ENCODE results near the gene MRPS30.
"Not testable (repeated sequence)": the region's sequence is repeated elsewhere in the genome, so short reads cannot be mapped to it uniquely, and the experiment has no call there.

Gene MRPS30

DNA sequence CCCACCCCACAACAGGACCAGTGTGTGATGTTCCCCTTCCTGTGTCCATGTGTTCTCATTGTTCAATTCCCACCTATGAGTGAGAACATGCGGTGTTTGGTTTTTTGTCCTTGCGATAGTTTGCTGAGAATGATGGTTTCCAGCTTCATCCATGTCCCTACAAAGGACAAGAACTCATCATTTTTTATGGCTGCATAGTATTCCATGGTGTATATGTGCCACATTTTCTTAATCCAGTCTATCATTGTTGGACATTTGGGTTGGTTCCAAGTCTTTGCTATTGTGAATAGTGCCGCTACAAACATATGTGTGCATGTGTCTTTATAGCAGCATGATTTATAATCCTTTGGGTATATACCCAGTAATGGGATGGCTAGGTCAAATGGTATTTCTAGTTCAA is 15.9 kb downstream of the MRPS30 start:
- DNase-seq = not testable (repeated sequence)

DNA sequence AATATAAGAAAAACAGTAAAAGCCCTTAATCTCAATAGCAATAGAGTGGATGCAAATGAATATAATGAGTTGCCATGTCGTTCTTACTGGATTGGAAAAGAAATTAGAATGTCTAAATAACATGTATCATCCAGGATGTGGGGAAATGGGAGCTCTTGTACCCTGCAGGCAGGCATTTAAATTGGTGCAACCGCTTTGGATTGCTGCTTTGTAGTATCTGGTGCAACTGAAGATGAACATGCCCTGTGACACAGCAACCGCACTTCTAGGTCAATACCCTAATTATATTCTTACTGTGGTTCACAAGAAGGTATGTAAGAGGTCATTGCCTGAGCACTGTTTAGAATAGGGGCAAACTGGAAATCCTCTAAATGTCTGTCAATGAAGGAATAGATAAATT is 18.9 kb downstream of the MRPS30 start:
- DNase-seq = no peak

DNA sequence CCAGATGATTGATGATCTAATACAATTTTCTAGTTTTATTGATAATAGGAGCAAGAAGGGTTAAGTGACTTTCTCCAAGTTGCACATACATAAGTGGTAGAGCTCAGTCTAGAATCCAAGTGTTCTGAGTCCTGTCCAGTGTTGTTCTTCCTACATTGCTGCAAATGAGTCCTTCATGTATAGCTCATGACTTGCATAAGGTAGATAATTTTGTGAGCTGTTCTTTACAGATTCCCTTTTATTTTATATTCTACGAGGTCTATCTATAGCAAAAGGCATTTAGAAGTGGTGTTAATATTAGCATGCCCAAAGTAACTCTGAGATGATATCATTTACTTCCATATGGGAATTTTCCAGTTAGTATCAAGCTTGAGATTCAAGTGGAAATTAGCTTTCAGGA is 20.0 kb downstream of the MRPS30 start:
- no peak for DNase-seq

DNA sequence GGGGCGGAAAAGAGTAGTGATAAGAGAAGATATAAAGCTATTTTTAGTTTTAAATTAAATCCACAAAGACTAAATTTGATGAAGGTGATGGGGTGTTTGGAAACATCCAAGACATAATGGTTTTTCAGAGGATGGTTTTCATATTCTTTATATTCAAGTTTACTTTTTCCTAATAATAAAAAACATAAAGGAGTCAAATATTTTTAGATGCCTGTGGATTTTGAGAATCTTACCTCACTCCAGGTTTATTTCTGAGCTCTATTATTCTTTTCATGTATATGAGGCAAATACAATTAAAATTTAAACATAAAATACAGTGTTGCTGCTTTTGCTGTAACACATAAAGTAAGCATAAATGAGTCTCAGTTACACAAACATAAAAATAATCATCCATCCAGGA is 22.2 kb downstream of the MRPS30 start:
- DNase-seq = no peak

DNA sequence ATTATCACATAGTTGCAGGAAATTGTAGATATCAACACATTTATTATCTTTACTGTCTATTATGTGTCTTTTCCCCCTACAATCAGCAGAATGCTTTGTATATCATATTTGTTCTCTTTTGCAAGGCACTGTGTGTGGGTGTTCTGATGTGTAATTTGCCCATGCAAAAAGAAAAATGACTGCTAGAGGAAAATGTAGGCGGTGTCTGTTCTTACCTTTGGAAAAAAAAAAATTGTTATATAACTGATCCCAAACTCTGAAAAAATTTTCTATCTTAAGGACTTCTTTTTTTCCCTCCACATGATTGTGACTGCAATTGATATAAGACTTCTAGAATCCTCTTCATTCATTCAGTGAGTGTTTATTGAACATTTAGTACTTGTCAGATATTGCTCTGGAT is 24.5 kb downstream of the MRPS30 start:
- DNase-seq = no peak

DNA sequence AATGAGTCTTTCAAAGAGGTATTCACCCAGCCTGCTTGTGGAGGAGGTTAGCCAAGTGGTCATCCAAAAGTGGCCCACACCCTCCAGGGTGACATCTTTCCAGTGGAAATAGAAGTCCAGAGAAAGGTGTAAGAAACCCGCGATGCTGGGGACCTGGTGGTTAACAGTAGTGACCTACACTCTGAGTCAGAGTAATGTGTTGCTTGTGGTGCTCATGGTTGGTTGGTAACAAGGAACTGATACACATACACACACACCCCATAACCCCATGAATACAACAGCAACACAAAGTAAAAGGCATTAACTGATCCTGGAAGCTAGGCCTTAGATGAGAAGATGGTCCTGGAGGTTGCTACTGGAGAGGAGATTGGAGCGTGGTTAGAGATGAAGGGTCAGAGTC is 26.9 kb downstream of the MRPS30 start:
- DNase-seq = no peak

DNA sequence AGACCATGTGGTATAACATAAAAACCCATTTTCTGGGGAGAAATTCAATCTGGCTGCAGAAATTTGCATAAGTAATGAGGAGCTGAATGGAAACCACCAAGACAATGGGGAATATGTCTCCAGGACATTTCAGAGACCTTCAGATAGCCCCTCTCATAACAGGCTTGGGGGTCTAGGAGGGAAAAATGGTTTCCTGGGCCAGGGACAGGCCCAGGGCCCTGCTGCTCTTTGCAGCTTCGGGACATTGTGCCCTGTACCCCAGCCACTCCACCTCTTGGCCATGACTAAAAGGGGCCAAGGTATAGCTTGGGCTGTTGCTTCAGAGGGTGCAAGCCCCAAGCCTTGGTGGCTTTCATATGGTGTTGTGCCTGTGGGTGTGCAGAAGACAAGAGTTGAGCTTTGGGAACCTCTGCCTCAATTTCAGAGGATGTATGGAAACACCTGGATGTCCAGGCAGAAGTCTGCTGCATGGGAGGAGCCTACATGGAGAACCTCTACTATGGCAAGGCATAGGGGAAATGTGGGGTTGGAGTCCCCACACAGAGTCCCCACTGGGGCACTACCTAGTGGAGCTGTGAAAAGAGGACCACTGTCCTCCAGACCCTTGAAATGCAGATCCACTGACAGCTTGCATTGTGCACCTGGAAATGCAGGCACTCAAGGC is 30.4 kb downstream of the MRPS30 start:
- no peak for DNase-seq

DNA sequence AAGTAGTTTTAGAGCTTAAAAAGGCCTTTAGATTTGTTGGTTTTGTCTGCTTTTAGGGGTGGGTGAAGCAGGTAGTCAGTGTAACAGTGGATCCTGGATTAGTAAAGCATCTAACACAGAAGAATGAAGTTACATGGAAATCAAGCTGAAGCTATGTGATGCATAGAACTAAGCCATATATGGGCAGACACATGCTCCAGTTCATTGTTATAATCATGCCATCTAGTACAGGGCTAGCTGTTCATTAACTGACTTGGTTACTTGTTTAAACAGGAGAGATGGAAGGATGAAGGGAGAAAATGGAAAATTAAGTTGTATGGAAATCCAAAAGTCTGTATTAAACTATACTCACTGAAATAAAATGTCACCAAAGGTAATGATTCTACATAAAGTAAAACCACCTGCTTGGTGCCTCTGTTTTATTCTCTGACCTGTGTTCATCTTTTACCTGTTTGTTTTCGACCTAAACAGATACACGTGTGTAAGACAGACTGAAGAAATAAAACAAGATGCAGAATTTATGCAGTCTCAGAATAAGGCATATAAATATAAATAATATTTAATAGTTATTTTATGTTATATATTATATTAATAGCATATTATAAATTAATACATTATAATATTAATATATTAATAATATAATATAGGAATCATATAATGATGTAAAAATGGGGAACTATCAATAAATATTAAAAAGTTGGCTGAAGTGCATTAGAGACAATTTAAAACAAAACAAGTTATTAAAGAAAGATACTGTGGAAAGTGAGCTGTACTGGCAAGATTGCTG is 33.9 kb downstream of the MRPS30 start:
- DNase-seq = no peak

DNA sequence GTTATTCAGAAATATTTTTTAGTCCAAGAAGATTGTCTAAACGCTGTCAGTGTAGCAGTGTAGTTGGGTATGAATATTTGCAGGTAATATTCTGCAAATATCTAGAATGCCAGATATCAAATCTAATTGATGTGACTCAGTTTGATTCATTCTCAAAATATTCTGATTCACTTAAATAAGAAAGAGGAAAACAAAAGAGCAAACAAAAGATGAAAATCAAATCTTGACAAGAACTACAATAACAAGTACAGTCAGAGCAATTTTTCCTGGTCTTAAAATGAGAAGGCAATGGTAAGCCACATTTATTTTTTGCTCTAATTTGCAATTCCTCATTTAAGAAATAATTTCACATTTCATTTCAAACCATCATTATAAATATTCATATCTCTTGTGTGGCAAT is 36.0 kb downstream of the MRPS30 start:
- no peak for DNase-seq

DNA sequence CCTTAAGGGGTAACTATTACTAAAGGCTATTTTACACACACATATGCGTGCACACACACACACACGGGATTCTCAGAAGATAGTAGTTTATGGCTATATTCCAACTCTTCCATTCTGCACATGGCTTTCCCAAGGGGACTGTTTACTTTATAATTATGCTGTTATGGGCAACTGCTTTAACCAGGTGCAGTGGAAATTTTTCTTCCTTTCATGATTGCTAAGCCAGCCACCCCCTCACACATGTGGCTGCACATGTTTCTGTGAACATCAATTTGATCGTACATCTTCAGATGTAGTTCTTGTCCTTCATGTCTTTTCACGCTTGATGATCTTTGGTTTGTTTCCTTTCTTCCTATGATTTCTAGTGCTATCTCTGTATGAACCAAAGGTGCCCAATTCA is 37.0 kb downstream of the MRPS30 start:
- no peak for DNase-seq

DNA sequence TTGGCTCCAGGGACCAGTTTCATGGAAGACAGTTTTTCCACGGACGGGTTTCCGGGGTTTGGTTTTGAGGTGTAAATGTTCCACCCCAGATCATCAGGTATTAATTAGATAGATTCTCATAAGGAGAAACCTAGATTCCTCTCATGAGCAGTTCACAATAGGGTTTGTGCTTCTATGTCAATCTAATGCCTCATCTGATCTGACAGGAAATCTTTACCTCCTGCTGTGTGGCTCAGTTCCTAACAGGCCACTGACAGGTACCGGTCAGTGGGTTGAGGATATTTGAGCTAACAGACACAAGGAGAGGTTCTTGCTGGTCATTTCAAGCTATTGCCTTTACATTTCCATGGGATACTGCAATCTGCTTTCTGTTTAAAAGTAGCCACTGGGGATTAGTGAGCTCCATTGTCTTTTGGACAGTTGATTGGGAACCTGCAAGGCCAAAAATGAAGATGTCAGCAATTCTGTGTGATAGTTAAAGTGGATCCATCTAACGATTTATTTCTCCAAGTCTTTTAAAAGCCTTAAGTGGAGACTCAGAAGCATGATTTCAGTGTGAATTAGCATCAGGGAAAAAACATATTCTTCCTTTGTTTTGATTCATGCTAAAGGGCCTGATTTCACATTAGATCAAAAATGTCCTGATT is 38.6 kb downstream of the MRPS30 start:
- DNase-seq = no peak

DNA sequence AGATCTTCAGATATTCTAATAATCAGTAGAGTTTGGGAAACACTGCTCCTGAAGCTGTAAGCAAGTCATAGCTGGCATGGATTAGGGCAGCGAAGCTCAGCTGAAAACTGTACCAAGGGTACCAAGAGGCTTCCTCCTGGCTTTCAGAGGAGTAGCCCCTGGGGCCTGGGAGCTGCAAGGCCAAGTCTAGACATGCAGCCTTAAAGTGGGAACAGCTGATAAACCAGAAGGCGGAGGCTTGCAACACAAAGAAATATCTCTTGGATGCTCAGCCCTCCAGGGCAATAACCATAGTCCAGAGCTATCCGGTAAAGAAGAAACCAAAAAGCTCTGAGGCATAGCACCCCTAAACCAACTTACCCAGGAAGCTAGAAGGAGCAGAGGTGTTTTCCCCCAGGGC is 51.5 kb downstream of the MRPS30 start:
- DNase-seq = no peak

DNA sequence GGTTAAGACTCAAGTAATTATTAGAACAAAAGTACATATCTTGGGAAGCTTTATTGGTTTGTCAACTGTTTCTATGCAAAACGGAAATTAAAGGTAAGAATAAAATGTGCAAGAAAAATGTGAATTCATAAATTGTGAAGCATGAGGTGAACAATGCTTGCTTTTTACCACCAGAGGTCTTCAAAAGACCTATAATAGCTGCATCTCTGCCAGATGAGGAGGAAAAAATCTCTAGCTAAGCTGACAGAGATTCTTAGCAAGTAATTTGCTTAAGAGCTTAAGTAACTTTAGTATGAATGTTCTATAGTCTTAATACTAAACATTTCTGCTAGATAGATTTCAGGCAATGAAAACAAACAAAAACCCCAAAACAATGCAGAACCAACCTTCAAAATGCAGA is 54.1 kb downstream of the MRPS30 start:
- DNase-seq = no peak

Measured in stimulated activated CD4-positive, alpha-beta T cell treated with anti-CD3 and anti-CD28 coated beads, Interleukin-12 subunit alpha, Interleukin-12 subunit beta, amount 100 ng/mL, for 4 hours (primary cell).